Loucy (cell line): ENCODE data around the gene TAS2R38.

Experiments
- CTCF ChIP-seq: fragments of 200-600 bp; sonication (generic); conservative IDR thresholded peaks from 2 replicates; pipeline ENCODE4 v1.5.1; 2014; ENCODE audit warnings: mild to moderate bottlenecking, antibody characterized with exemption, low read length
- EZH2phosphoT487 ChIP-seq: fragments of 200-600 bp; IDR thresholded peaks from 2 replicates; pipeline ENCODE4 v1.6.1; 2018; ENCODE audit warnings: antibody characterized with exemption, mild to moderate bottlenecking, moderate library complexity, borderline replicate concordance

DNA sequence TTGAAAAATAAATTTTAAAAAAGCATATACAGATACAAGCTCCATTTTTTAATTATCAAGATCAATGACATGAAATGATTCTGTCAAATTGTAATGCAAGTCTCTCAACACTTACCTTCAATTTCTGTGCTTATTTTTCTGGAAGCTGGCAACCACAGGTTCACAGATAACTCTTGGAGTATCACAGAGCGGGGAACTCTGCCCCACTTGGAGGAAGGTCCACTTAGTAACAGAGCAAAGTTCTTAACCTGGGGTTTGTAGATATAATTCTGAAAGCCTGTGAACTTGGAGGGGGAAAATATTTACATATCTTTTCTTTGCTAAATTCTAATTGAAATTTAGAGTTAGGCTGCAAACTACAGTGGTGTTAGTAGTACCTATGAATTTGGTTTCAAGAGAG lies 19.8 kb upstream of the TAS2R38 start:
- TF ChIP-seq CTCF (no peak), EZH2phosphoT487 (no peak)
